Glutamatergic neuron (in vitro differentiated cells): ENCODE data around the gene ECHS1. TPM values are rescaled to one million over a fixed set of nuclear protein-coding genes. Genes with fewer than 3 reads are reported as not detected.

ENCODE experiments used
- DNase-seq: peaks from one replicate; pipeline ENCODE4 v3.0.0; 2022
- H3K27ac Mint-ChIP-seq: one replicate; pipeline ENCODE4 v1.8.0; 2020; ENCODE audit warnings: mild to moderate bottlenecking, mixed read lengths, inconsistent platforms; ENCODE audit not compliant: unreplicated experiment
- H3K27me3 Mint-ChIP-seq: one replicate; pipeline ENCODE4 v1.8.0; 2020; ENCODE audit warnings: mild to moderate bottlenecking, moderate library complexity, mixed read lengths, inconsistent platforms; ENCODE audit not compliant: unreplicated experiment
- H3K36me3 Mint-ChIP-seq: one replicate; pipeline ENCODE4 v1.8.0; 2020; ENCODE audit warnings: mild to moderate bottlenecking, mixed read lengths, inconsistent platforms; ENCODE audit not compliant: unreplicated experiment
- H3K4me1 Mint-ChIP-seq: one replicate; pipeline ENCODE4 v1.8.0; 2020; ENCODE audit warnings: mild to moderate bottlenecking, low read depth, mixed read lengths, inconsistent platforms; ENCODE audit not compliant: unreplicated experiment
- H3K4me3 Mint-ChIP-seq: one replicate; pipeline ENCODE4 v1.8.0; 2020; ENCODE audit warnings: mild to moderate bottlenecking, mixed read lengths, inconsistent platforms; ENCODE audit not compliant: unreplicated experiment
- H3K9me3 Mint-ChIP-seq: one replicate; pipeline ENCODE4 v1.8.0; 2020; ENCODE audit warnings: mild to moderate bottlenecking, moderate library complexity, mixed read lengths, inconsistent platforms; ENCODE audit not compliant: unreplicated experiment
- microRNA-seq: library from miRNA; unstranded; fragments of <30 nt; microRNA quantifications from one replicate; pipeline ENCODE4, GENCODE V29; 2020; ENCODE audit not compliant: unreplicated experiment
- total RNA-seq: library from RNA; stranded (reverse); fragmentation: NEBNext Ultra II Directional; extraction: Animal tissue kit (Norgen Biotek cat#: 25700); gene quantifications from one replicate; pipeline ENCODE4 v1.2.1, GENCODE V29; 2021; ENCODE audit not compliant: unreplicated experiment
- TF ChIP-seq, protein P1 (sequence below): fragments of 200-600 bp; sonication (generic); IDR thresholded peaks from one replicate; pipeline ENCODE4 v1.5.0; 2021; ENCODE audit not compliant: partially characterized antibody, unreplicated experiment

Gene ECHS1
- total RNA-seq, 1 donor from 2014 or later: 64.2 TPM

- Mint-ChIP-seq H3K36me3 (peaks cover 5% of the 10 kb centered on the region), H3K4me3 (peak overlapping the region; percentile 52), H3K9me3 (peaks cover 22% of the 10 kb centered on the region), H3K27ac (peak overlapping the region; percentile 85), H3K27me3 (peaks cover 7% of the 10 kb centered on the region), H3K4me1 (peaks cover 17% of the 10 kb centered on the region)
- TF ChIP-seq, protein P1, sequence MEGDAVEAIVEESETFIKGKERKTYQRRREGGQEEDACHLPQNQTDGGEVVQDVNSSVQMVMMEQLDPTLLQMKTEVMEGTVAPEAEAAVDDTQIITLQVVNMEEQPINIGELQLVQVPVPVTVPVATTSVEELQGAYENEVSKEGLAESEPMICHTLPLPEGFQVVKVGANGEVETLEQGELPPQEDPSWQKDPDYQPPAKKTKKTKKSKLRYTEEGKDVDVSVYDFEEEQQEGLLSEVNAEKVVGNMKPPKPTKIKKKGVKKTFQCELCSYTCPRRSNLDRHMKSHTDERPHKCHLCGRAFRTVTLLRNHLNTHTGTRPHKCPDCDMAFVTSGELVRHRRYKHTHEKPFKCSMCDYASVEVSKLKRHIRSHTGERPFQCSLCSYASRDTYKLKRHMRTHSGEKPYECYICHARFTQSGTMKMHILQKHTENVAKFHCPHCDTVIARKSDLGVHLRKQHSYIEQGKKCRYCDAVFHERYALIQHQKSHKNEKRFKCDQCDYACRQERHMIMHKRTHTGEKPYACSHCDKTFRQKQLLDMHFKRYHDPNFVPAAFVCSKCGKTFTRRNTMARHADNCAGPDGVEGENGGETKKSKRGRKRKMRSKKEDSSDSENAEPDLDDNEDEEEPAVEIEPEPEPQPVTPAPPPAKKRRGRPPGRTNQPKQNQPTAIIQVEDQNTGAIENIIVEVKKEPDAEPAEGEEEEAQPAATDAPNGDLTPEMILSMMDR: no peak
- peak; percentile 59 for DNase-seq
Observed at GRCh38 chr10:133316266-133316665, 56.9 kb downstream of the ECHS1 start.

DNA sequence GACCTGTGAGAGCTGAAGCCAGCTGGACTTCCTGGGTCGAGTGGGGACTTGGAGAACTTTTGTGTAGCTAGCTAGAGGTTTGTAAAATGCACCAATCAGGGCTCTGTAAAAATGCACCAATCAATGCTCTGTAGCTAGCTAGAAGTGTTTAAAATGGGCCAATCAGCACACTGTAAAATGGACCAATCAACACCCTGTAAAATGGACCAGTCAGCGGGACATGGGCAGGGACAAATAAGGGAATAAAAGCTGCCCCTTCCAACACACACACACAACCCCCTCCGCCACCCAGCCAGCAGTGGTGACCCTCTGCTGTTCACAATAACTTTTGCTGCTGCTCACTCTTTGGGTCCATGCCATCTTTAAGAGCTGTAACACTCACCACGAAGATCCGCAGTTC is 57.3 kb downstream of the ECHS1 start:
- peak overlapping the region; percentile 52 for H3K4me3 Mint-ChIP-seq
- DNase-seq: no peak
- H3K27ac Mint-ChIP-seq: peak overlapping the region; percentile 57
- peaks cover 7% of the 10 kb centered on the region for H3K27me3 Mint-ChIP-seq
- peaks cover 5% of the 10 kb centered on the region for H3K36me3 Mint-ChIP-seq
- peaks cover 17% of the 10 kb centered on the region for H3K4me1 Mint-ChIP-seq
- TF ChIP-seq, protein P1: no peak
- peaks cover 22% of the 10 kb centered on the region for H3K9me3 Mint-ChIP-seq

DNA sequence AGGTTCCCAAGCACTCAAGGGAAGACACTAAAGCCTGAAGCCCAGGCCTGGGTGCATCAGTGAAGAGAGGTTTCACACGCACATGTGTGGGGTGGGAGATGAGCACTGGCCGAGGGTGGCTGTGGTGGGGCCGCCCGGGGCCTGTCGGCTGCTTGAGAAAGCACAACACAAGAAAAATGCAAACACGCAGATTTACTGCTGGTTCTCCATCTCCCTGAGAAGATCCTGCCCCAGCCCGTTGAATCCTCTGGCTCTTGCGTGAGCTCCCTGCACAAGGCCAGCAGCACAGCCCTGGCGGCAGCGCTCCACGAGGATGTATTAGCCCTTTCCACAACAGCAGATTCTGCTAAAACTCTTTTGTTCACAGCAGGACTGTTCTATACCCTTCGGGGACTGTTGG is 58.2 kb downstream of the ECHS1 start:
- peaks cover 17% of the 10 kb centered on the region for H3K4me1 Mint-ChIP-seq
- no peak for DNase-seq
- peaks cover 20% of the 10 kb centered on the region for H3K9me3 Mint-ChIP-seq
- peaks cover 7% of the 10 kb centered on the region for H3K27me3 Mint-ChIP-seq
- peak overlapping the region; percentile 47 for H3K4me3 Mint-ChIP-seq
- no peaks in the 10 kb centered on the region for H3K36me3 Mint-ChIP-seq
- peak overlapping the region; percentile 90 for H3K27ac Mint-ChIP-seq
- TF ChIP-seq, protein P1: no peak

GRCh38 chr10:133313192-133313591 is 60.0 kb downstream of the ECHS1 start:
- Mint-ChIP-seq H3K4me1 (peaks cover 17% of the 10 kb centered on the region), H3K36me3 (no peaks in the 10 kb centered on the region), H3K27me3 (peaks cover 7% of the 10 kb centered on the region), H3K4me3 (no peak overlapping the region), H3K27ac (no peak overlapping the region), H3K9me3 (peaks cover 16% of the 10 kb centered on the region)
- no peak for DNase-seq
- TF ChIP-seq, protein P1: no peak

GRCh38 chr10:133312769-133313145 is 60.4 kb downstream of the ECHS1 start:
- Mint-ChIP-seq H3K4me1 (peaks cover 19% of the 10 kb centered on the region), H3K4me3 (no peak overlapping the region), H3K27me3 (peaks cover 10% of the 10 kb centered on the region), H3K27ac (no peak overlapping the region), H3K9me3 (peaks cover 18% of the 10 kb centered on the region), H3K36me3 (no peaks in the 10 kb centered on the region)
- TF ChIP-seq, protein P1: no peak
- DNase-seq: no peak

Small RNAs within 50 kb of the gene (microRNA-seq; reads per million reads assigned to microRNA genes)
- 5.9 reads per million, percentile 35 among the genes with 10 or more reads in this experiment for gene MIR3944

Other genes starting within 250 kb of the ECHS1 start
- gene KNDC1, start 213.1 kb downstream of the ECHS1 start, total RNA-seq: 7.4 TPM
- gene UTF1, start 143.1 kb downstream of the ECHS1 start, total RNA-seq: 0.61 TPM
- gene VENTX, start 135.5 kb downstream of the ECHS1 start, total RNA-seq: 1.6 TPM
- gene ADAM8, start 96.5 kb downstream of the ECHS1 start, total RNA-seq: 5.4 TPM
- gene TUBGCP2, start 64.5 kb downstream of the ECHS1 start, total RNA-seq: 61.4 TPM
- gene ZNF511, start 64.4 kb downstream of the ECHS1 start, total RNA-seq: 24.6 TPM
- 19.8 TPM for gene CALY, start 36.5 kb downstream of the ECHS1 start, total RNA-seq
- gene PRAP1, start 26.0 kb downstream of the ECHS1 start, total RNA-seq: not detected
- gene FUOM, start 15.3 kb downstream of the ECHS1 start, total RNA-seq: 13.0 TPM
- gene PAOX, start 5.9 kb upstream of the ECHS1 start, total RNA-seq: 12.7 TPM
- gene MTG1, start 20.8 kb upstream of the ECHS1 start, total RNA-seq: 76.4 TPM
- 2.0 TPM for gene SPRN, start 51.3 kb upstream of the ECHS1 start, total RNA-seq
- gene SCART1, start 80.6 kb upstream of the ECHS1 start, total RNA-seq: 3.8 TPM
- 7.1 TPM for gene CYP2E1, start 154.0 kb upstream of the ECHS1 start, total RNA-seq
- 0.78 TPM for gene SYCE1, start 192.2 kb upstream of the ECHS1 start, total RNA-seq